Right lobe of liver (tissue), 6 donors: ENCODE results near the gene TTC12. TPM values are rescaled to one million over a fixed set of nuclear protein-coding genes. Genes with fewer than 3 reads are reported as not detected.

ENCODE experiments used
- ATAC-seq, 4 donors: fragments of 200-7000 bp; cut with Tn5 transposase; one replicate each; pipeline ENCODE4 v1.9.1; 2020; ENCODE audit warnings: mild to moderate bottlenecking in 4 of 4, moderate library complexity in 4 of 4
- DNase-seq, 3 donors: peaks; one replicate each; pipeline ENCODE4 v3.0.0-alpha.2; 2020
- H3K27ac ChIP-seq, 3 donors: fragments of 200-600 bp; one replicate each; pipeline ENCODE4 v1.8.0; 2022
- H3K27me3 ChIP-seq, 2 donors: fragments of 200-600 bp; one replicate each; pipeline ENCODE4 v1.8.0; 2022
- H3K36me3 ChIP-seq, 4 donors: fragments of 200-600 bp; sonication (generic) in 1 of 4; one replicate each; pipeline versions ENCODE4 v1.5.1 to v1.8.0; 2017 to 2022; ENCODE audit warnings: control low read depth in 1 of 4
- H3K4me1 ChIP-seq, 4 donors: fragments of 200-600 bp; sonication (generic) in 1 of 4; one replicate each; pipeline versions ENCODE4 v1.5.1 to v1.8.0; 2017 to 2022; ENCODE audit warnings: control low read depth in 1 of 4
- H3K4me3 ChIP-seq, 3 donors: fragments of 200-600 bp; one replicate each; pipeline ENCODE4 v1.8.0; 2022
- H3K9me3 ChIP-seq, 4 donors: fragments of 200-600 bp; sonication (generic) in 1 of 4; one replicate each; pipeline versions ENCODE4 v1.5.1 to v1.8.0; 2017 to 2022; ENCODE audit warnings: control low read depth in 1 of 4
- CTCF ChIP-seq, 4 donors: fragments of 200-600 bp in 3 of 4; fragments of 450-650 bp in 1 of 4; IDR thresholded peaks; one replicate each; pipeline versions ENCODE4 v1.5.1 to v1.8.0; 2016 to 2022; ENCODE audit warnings: antibody characterized with exemption in 4 of 4, mild to moderate bottlenecking in 2 of 4
- POLR2A ChIP-seq: fragments of 450-650 bp; IDR thresholded peaks from one replicate; pipeline ENCODE4 v1.6.1; 2017; ENCODE audit warnings: antibody characterized with exemption, mild to moderate bottlenecking
- WGBS: methylation state at CpG from one replicate; pipeline ENCODE4 v1.1.6; 2018; ENCODE audit warnings: low coverage, low lambda C conversion rate; ENCODE audit not compliant: insufficient coverage; ENCODE audit errors: missing lambda C conversion rate; 5-methylcytosine and 5-hydroxymethylcytosine counted together
- intact Hi-C, 2 donors: fragments of 100-400 bp; cut with DNase I; formaldehyde crosslinking; loops; one replicate each; pipeline versions ENCODE4 v1.11.2 to v1.14.1; 2022
- total RNA-seq, 6 experiments: library from RNA; depleted of rRNA in 2 of 6; stranded (reverse); fragments of >200 nt in 2 of 6; fragmentation: NEBNext Ultra II Directional in 3 of 6; extraction: Animal tissue kit (Norgen Biotek cat#: 25700) in 3 of 6; gene quantifications; one replicate each; pipeline versions ENCODE4 v1.1.0 to v1.2.4, GENCODE V29; 2016 to 2023
- donor health status: DM: no; HTN: yes; CAD: no.
- donor health status: DM: no; HTN: no; CAD: no.
- donor health status: DM: no; HTN: no; CAD: no.
- donor health status: DM: no; HTN: yes; CAD: no.
- donor health status: DM: no; HTN: yes; CAD: no.

Gene TTC12
- total RNA-seq, 6 experiments from 2014 or later: 5.1 to 8.9 (median 7.2) TPM

- H3K4me3 ChIP-seq: no peak overlapping the region
- WGBS: 25% methylated on average over 2 of the region's 5 CpGs
- ATAC-seq (no peak), DNase-seq (no peak)
- H3K4me1 ChIP-seq: no peaks in the 10 kb centered on the region
- no peak for TF ChIP-seq CTCF (IDR thresholded peaks at IDR 0.05)
- TF ChIP-seq POLR2A: no peak
- H3K27me3 ChIP-seq: no peaks in the 10 kb centered on the region
- no peak overlapping the region for H3K27ac ChIP-seq
- intact Hi-C loops: no loop called here
- no peaks in the 10 kb centered on the region for H3K36me3 ChIP-seq
- H3K9me3 ChIP-seq: no peaks in the 10 kb centered on the region
These were observed 86.3 kb downstream of the TTC12 start for GRCh38 chr11:113400631-113401230.

GRCh38 chr11:113401718-113402117 is 87.3 kb downstream of the TTC12 start:
- no peak for TF ChIP-seq POLR2A
- TF ChIP-seq CTCF (IDR thresholded peaks at IDR 0.05): no peak
- no peak overlapping the region for H3K4me3 ChIP-seq
- H3K36me3 ChIP-seq: no peaks in the 10 kb centered on the region
- 0% methylated on average over 2 of the region's 2 CpGs for WGBS
- DNase-seq (peak in 2 of 3 donors; percentile 49 to 80), ATAC-seq (peak; percentile 36 to 89 (median 62))
- H3K9me3 ChIP-seq: no peaks in the 10 kb centered on the region
- no peaks in the 10 kb centered on the region for H3K4me1 ChIP-seq
- no peak overlapping the region for H3K27ac ChIP-seq
- H3K27me3 ChIP-seq: no peaks in the 10 kb centered on the region
- intact Hi-C loops: no loop called here

- H3K36me3 ChIP-seq: no peaks in the 10 kb centered on the region
These were observed 90.6 kb downstream of the TTC12 start for GRCh38 chr11:113404859-113405430.

GRCh38 chr11:113405724-113406478 is 91.5 kb downstream of the TTC12 start:
- intact Hi-C loops: no loop called here
- WGBS: 67% methylated on average over 2 of the region's 7 CpGs
- no peak overlapping the region for H3K4me3 ChIP-seq
- no peak overlapping the region for H3K27ac ChIP-seq
- DNase-seq (no peak), ATAC-seq (no peak)
- H3K9me3 ChIP-seq: no peaks in the 10 kb centered on the region
- no peaks in the 10 kb centered on the region for H3K27me3 ChIP-seq
- H3K4me1 ChIP-seq: no peaks in the 10 kb centered on the region
- no peaks in the 10 kb centered on the region for H3K36me3 ChIP-seq
- TF ChIP-seq CTCF (IDR thresholded peaks at IDR 0.05): no peak
- no peak for TF ChIP-seq POLR2A

More at GRCh38 chr11:113404859-113405430, 90.6 kb downstream of the TTC12 start:
- 56% methylated on average over 4 of the region's 7 CpGs for WGBS
- DNase-seq (no peak), ATAC-seq (no peak)
- intact Hi-C loops: no loop called here
- no peak overlapping the region for H3K4me3 ChIP-seq
- no peaks in the 10 kb centered on the region for H3K4me1 ChIP-seq
- H3K9me3 ChIP-seq: no peaks in the 10 kb centered on the region
- TF ChIP-seq CTCF (IDR thresholded peaks at IDR 0.05): no peak
- TF ChIP-seq POLR2A: no peak
- H3K27ac ChIP-seq: no peak overlapping the region
- no peaks in the 10 kb centered on the region for H3K27me3 ChIP-seq
